ENCODE results near the gene NKX2-1.
"Not testable (repeated sequence)": the region's sequence is repeated elsewhere in the genome, so short reads cannot be mapped to it uniquely, and the experiment has no call there.

The NKX2-1 gene

GRCh38 chr14:36505181-36505815 is 14.7 kb downstream of the NKX2-1 start:
- DNase-seq = no peak

DNA sequence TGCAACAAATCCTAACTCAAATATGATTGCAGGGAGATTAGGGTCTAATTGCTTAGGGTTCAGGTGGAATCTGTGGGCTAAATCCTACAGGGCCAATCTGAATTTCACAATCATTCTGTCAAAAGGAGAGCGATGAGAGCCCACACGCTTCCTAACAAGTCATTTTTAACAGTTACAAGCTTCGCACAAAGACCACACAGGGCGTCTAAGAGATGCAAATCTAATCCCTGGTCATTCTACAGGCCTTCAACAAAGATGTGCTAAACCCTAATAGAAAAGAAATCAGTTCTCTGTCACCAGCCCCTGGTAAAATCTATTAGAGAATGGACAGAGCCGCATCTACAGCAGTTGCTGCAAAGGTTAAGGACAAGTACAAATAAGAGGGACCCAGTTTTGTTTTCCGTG is 15.3 kb downstream of the NKX2-1 start:
- DNase-seq = no peak

DNA sequence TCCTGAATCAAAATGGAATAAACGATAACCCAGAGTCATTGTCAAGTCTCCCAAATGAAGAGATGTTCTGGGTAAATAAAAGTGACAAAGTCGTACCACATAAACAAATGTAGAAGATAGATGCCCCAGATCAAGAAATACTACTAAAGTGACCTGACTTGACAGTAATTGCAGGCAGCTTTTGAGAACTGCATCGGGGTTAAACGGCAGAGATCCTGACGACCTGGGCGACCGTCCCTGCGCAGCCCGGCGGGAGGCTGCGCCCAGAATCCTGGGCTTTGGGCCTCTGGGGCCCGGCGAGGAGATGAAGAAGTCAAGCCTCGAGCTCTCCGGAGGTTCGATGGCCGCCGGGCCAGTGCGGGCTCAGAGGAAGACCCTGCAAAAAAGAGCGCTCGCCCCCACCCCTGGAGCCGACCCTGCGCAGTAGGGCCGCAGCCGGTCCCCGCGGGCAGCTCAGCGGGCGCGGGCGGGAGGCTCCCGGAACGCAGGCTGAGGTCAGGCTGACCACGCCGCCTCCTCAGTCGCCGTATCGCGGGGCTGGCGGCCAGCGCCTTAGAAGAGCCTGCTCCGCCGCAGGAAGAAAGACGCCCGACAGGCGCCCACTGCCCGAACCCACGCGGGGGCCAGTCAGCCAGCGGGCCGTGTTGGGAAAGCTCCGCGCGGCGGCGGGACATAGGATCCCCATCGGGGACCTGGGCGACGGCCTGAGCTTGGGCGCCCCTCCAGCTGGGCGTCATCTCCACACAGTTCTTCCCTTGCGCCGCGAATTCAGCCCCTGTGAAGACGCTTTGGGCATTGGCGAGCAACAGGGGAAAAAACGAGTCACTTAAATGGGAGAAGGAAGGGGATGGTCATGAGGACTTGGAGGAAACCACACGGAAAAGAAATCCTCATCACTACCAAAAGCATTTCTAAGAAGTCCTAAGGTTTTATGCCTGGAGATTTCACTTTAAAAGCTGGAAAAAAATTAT is 16.0 kb downstream of the NKX2-1 start:
- no peak for DNase-seq

GRCh38 chr14:36502558-36503508 is 17.2 kb downstream of the NKX2-1 start:
- DNase-seq = peak; percentile 61

DNA sequence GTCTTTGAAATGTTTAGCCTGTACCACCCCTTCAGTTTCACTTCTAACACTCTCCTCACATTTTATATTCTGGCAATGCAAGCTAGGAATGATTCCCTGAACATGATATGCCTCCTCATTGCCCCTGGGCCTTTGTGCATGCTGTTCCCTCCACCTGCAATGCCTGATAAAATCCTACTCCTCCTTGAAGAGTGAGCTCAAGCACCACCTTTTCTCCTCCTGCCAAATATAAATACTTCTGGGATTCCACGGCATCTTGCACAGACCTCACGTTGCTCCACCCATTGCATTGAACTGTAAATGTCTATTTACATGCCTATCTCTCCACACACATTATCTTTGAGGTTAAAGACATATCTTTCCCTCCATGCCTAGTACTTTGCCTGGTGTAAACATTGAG is 21.1 kb downstream of the NKX2-1 start:
- DNase-seq = no peak

DNA sequence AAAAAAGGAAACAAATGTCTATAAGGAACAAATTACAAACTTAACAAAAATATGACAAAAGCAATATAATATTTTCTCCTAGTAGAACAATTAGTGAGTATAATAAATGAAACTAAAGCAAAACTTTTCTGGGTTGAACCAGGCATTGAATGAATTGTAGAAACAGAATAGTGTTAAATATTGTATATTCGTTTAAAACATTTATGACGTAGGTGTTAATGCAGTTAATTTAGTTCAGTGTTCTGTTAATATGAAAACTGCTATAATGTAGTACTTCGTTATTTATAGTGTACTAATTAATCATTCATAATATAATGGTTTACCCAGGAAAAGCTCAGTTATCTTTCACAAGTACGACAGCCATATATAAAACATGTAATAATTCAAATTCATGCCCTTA is 23.7 kb downstream of the NKX2-1 start:
- no peak for DNase-seq

- DNase-seq = no peak
These were observed 24.4 kb downstream of the NKX2-1 start for GRCh38 chr14:36495666-36496065.

DNA sequence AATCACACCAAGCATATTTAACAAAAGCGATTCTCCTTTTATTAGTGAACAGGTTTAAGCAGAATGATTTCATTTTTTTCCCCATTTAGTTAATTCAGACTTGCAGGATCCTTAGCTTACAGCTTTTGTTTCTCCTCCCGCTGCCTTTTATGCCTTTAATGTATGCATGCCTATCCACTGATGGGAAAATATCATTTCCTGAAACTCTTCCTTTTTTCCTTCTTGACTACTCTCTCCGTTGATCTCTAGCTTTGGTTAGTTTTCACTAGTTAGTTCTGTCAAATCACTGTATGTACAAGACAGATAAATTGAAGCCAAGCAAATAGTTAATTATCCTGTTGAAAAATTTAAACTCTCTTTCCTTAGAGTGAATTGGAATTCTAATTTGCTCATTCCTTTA is 26.3 kb downstream of the NKX2-1 start:
- no peak for DNase-seq

GRCh38 chr14:36485773-36486172 is 34.3 kb downstream of the NKX2-1 start:
- no peak for DNase-seq

GRCh38 chr14:36479344-36479743 is 40.7 kb downstream of the NKX2-1 start:
- DNase-seq = no peak

DNA sequence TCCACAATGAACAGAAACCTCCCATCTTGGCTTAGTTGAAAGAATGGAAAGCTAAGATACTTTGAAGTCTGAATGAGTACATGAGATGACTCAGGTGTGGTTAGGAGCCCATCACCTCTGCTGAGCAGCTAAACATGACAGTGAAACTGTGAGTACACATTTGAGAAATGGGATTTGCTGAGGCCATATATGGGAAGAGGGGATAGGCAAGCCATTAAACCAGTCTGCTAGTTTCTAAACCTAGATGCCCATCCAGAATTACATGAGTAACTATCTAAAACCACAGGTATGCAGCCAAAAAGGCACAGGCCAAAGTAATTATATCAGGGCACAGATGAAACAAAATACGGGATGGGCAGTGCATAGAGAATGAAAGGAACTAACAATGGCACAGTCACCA is 41.2 kb downstream of the NKX2-1 start:
- DNase-seq = no peak

DNA sequence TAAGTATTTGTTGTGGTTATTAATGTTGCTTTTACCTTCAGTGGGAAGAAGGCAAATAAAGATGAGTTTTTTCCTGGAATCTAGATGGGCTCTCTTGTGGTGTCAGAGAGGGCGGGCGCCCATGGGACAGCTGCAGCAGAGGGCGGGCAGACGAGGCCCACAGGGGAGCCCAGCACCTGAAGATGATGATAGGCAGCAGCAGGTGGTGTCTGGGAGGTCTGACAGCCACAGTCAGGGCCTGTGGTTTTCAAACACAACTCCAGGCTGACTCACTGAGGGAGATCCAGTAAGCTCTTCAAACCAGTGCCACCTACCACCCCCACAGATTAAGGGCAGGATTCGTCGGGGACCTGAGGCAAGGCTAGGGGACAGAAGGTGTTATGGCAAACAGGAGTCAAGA is 42.8 kb downstream of the NKX2-1 start:
- no peak for DNase-seq

GRCh38 chr14:36476061-36476460 is 44.0 kb downstream of the NKX2-1 start:
- DNase-seq = not testable (repeated sequence)

DNA sequence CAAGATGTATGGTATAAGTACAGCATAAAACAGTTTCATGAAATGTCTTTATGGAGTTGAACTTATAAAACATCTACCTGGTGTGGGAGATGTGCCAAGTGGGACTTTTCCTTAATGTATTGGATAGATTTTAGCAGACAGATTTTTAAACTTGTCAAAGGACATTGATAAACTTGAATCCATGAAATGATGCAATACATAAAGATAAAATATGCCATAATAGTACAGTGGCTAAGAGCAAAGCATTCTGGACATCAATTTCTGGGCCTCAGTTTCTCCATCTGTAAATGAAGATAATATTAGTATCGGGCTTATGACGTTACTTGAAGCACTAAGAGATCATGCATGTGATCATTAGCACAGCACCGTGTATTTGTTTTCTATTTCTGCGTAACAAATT is 45.4 kb downstream of the NKX2-1 start:
- no peak for DNase-seq

GRCh38 chr14:36471431-36471830 is 48.6 kb downstream of the NKX2-1 start:
- DNase-seq = no peak

DNA sequence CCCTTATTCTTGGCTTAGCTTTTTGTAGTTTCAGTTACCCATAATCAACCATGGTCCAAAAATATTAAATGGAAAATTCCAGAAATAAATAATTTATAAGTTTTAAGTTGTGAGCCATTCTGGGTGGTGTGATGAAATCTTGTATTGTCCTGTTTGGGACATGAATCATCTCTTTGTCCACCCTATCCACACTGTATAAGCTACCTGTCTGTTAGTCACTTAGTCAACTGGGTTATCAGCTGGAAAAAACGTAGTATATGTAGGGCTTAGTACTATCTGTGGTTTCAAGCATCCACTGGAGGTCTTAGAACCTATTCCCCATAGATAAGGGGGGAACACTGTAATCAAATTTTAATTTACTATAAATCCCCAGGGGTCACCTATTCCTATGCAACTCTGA is 52.7 kb downstream of the NKX2-1 start:
- DNase-seq = no peak
